CD4-positive, alpha-beta T cell treated with Interleukin-15 for 4 hours (primary cell): ENCODE results near the gene APBA2.
"Not testable (repeated sequence)": the region's sequence is repeated elsewhere in the genome, so short reads cannot be mapped to it uniquely, and the experiment has no call there.

Experiments used
- DNase-seq: peaks from one replicate; pipeline ENCODE4 v3.0.0-alpha.2; 2020; ENCODE audit warnings: low spot score

The APBA2 gene

DNA sequence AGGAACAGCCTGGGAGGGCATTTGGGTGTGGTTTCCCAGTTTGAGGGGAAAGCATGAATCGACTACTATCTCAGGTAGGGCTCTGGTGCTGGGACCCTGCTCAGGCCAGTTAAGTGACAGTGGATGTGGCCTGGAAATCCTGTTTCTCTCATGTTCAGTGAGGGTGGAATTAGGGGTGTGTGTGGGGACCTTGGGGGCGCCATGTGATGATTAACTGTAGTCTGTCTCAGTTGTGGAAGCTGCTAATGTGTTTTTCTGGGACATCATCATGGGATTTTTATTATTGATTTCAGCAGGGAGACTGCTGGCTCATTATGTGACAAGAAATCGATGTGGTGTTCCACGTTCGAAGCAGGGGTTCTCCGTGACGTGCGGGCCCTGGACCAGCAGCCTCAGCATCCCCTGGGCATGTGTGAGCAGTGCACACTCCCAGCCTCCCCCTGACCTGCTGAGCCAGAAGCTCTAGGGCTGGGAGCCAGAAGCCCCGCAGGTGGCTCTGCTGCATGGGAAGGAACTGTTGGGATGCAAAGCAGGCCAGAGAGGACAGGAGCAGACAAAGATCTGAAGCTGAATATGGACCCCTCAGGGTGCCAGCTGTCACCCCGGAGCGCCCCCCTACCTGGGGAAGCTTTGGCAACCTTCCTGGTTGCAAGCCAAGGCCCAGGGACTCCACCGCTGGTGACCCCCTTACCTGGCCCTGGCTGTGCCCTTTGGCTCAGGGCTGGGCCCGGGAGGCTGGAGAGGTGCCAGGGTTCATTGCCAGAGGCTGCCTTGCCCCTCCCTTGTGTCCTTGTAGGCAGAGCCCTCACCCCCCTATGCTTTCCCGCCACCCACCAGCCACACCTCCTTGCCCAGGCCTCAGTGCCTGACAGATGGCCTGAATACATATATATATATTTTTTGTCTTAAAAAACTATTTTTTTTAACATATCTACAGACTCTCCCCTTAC is 149.8 kb downstream of the APBA2 start:
- no peak for DNase-seq

DNA sequence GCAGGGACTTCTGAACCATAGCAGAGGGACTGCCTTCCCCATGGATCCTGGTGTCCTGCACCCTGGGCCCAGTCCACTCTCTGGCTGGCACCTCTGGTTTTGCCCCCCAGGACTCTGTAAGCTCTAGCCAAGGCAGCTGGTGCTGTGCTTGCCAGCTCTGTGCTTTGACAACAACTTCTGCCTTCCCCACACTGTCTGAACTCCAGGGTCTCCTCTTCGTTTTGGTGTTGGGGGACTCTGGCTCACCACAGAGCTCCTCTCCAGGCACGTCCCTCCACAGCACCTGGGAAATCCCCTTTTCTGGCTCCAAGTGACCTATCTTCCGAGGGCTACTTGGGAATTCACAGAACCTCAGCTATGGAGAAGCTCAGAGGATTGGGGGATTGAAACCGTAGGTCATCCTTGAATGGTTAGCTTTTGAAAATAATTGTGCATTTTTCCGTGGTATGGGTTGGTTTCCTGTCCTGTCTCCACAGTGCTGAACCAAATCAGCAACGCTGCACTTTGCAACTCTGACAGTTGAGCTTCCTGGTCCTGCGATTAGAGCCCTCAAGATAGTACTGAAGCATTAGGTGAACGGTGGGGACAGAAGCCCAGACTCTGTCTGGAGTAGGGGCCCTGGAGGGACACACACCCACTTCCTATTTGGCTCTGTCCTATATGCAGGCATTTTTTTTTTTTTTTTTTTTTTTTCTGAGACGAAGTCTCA is 152.4 kb downstream of the APBA2 start:
- no peak for DNase-seq

DNA sequence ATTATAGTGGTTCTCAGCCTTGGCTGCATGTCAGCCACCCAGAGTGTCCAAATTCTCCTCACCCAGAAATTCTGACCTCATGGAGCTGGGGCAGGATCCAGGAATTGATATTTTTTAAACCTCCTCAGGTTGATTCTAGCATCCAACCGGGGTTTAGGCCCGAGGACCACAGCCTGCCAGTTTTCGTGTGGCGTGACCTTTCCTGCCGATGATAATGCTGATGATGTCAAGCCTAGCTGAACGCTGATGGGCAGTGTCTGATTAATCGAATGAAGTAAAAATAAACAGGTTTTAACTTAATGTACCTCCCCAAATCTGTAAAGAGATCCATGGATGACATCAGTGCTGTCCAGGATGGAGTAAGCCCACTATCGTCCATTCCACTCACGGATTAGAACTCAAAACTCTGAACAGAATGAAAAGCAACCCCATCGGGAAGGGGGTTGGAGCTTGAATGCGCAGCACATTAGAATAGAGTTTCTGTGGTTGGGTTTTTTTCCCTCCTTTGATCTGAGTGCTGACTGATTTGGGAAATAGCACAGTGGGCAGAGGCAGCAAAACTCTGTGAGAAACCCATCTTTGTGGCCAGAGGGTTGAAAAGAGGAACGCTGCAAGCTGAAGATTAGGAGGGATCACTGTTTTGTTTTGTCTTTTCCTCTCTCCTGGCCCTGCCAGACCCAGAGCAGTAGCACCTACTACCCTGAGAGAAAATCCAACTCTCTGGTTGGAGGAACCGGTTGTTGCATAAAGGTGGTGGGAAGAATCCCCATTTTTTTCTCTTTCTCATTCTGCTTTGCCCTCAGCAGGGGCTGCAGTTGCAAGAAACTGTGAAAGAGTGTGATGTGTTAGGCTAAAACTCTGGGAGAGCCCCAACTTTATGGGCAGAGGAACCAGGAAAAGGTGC is 153.9 kb downstream of the APBA2 start:
- no peak for DNase-seq

DNA sequence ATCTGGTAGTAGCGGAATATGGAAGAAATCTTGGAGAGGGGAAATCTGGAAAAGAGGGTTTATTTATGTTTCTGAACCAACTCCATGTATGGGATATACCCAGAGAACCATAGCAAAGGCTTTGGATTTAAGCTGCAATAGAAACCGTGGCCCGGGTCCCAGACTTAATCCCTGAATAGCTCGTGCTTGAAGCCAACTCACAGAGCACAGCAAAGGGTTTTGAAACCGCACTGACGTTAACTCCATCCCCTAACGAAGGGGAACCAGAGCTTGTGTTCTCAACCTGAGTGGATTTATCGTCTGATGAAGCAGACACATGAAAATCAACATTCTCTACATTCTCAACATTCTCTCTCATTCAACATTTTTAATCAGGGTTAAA is 154.6 kb downstream of the APBA2 start:
- DNase-seq, result no peak

DNA sequence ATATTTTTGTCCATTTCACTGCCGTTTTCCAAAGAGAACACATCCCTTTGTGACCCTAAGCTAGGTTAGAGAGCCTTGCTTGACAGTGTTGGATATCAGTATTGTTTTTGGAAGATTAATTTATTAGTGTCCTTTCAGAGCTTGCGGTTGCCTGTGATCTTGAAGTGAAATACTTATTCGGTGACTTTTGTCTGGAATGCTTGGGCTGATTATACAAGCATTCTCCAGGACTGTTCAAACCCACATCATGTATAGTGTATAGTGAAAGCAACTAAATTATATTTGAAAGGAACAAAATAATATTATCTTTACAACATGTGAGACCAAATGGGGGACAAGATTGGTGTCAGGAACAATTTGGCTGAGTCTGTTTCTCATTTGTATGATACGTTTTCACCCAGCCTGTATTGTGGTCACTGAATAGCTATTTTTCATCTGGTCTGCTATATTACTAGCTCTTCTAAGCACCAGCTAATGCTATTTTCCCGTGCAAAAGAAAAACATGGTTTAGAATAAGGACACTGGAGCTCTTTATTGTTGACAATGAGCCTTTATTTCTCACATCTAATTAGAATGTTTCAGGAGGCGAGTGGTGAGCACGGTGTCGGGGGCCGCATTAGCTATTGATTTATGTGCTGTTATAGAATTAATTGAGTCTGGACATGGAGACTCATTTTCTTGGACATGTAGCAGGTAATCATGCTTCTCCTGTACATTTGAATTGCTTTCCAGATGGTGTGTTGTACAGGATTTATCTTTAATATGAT is 158.1 kb downstream of the APBA2 start:
- DNase-seq, result no peak

DNA sequence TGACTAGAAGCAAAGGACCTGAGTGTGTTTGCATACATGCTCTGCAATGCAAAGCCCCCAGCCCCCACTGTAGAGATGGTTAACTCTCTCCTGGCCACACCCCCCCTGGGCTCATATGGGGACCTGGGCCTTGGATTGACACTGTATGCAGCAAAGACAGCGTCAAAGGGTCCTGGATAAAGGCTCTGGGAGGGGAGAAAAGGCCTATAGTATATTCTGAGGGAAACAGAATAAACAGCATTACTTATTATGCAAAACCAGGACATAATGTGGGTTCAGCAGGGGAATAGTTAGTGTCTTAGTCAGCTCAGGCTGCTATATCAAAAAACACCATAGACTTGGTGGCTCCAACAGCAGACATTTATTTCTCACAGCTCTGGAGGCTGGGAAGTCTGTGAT is 158.7 kb downstream of the APBA2 start:
- DNase-seq, result no peak

DNA sequence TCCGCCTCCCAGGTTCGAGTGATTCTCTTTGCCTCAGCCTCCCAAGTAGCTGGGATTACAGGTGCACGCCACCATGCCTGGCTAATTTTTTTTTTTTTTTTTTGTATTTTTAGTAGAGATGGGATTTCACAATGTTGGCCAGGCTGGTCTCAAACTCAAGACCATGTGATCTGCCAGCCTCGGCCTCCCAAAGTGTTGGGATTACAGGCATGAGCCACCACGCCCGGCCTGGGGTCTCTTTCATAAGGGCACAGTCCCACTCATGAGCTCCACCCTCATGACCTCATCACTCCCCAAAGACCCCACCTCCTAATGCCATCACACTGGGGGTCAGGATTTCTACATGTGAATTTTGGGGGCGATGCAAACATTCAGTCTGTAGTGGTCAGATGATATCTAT is 159.4 kb downstream of the APBA2 start:
- DNase-seq, result not testable (repeated sequence)

DNA sequence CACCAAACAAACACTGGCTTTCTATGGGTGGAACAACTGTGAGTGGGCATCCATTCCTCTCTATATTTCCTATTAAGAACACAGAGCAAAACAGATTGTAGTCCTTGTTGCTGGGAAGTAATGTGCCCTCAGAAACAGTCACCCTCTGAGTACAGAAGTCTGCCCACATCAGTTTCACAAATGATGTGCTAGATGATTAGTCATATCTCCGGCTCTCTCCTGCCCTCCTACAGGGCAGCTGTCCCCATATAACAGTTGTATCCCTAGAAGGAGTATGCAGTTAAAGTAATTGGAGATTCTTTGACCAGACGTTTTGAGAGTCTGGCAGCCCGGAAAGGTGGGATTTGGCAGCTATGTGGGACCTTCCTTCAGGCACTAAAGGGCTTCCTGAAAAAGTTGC is 159.9 kb downstream of the APBA2 start:
- no peak for DNase-seq

DNA sequence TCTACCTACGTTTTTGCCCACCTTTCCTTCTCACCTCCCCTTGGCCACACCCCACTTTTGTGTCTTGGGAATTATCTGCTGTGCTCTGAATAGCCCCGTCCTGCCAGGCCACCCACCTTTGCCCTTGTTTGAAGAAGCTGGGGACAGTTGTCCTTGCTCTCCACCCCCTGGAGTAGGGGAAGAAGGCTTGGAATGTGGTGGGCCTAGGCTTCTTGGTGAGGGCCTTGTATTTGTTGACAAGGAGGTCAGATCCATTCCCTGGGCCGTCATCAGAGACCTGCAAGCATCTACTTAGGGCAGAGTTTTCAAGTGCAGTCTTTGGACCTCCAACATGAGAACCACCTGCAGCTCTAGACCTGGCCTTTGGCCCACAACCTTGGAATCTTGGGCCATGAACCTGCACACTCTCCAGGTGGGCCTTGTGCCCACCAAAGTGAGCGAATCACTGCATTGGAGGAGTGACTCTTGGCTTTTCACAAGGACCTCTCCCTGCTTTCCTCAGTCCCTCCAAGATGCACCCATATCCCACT is 160.6 kb downstream of the APBA2 start:
- DNase-seq, result no peak

DNA sequence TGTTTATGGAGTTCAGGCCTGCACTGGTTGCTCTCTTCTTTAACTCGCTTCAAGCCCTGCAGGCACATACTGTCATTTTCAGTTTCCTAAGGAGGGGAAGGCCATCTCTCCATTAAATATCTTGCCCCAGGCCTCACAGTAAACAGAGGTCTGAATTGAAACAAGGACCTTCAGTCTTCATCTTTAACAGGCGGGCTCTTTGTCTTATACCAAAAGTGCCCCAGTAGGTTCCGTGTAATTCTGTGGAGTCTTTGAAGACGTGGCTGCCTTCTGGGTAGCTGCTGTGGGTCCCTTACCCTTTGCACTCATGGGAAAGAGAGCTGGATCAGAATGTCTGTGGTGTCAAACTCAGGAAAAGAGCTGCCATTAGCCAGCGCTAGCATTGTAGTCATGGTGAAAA is 161.2 kb downstream of the APBA2 start:
- no peak for DNase-seq

DNA sequence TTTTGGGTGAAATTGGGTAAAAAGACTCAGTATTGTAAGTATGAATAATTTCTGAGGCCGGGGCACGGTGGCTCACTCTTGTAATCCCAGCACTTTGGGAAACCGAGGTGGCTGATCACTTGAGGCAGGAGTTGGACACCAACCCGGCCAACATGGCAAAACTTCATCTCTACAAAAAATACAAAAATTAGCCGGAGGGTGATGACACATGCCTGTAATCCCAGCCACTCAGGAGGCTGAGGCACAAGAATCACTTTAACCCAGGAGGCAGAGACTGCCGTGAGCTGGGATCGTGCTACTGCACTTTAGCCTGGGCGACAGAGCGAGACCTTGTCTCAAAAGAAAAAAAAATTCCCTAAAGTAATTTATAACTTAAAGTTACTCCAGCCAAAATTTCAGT is 162.2 kb downstream of the APBA2 start:
- no peak for DNase-seq

DNA sequence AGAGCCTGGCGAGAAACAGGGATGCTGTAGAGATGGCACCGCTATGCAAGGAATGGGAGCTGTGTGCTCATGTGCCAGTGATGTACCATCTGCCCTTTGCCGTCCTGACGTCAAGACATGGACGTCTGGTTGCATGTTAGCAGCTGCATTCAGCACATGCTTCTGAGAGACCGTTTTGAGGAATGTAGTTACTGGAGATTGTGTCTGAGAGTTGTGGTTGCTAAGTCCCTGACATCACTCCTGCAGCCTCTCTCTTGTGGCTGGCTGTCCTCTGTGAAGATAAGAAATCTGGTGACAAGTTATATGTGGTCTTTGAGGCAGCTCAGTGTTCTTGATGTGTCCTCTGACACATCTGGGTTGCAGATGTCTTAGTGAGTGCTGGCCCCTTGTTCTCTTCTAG is 165.1 kb downstream of the APBA2 start:
- DNase-seq, result peak; percentile 8

DNA sequence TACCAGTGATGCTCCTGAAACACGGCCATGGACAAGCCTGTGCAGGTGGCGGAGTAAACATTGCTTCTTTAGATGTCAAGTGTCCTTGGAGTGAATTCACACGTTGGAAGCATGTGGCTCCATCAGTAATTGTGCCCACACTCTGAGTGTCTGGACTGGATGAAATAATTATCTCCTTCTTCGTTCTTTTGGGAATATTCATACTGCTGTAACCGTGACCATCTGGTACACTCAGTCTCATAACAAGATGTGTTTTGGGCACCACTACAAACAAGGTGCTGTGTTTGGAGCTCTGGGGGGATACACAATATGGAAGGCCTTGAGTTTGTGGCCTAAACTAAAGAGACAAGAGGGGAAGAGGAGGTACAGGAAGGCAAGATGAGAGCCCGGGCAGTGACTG is 165.6 kb downstream of the APBA2 start:
- no peak for DNase-seq

DNA sequence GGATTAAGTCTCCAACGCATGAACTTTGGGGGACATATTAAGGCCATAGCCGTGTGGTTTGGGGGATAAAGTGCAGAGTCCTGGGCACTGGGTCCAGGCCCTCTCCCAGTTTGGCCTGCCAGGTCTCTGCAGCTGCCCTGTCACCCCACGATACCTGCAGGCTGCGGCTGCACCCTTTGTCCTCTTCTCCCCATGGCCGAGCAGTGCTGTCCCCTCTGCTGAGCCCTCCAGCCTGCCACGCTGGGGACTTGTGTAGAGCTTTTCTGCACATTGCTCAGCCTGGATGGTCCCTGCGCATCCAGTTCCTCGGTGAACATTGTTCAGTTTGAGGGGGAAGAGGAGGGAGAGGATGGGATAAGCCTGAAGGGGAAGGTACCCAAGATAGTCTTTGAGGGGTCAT is 167.2 kb downstream of the APBA2 start:
- DNase-seq, result no peak

DNA sequence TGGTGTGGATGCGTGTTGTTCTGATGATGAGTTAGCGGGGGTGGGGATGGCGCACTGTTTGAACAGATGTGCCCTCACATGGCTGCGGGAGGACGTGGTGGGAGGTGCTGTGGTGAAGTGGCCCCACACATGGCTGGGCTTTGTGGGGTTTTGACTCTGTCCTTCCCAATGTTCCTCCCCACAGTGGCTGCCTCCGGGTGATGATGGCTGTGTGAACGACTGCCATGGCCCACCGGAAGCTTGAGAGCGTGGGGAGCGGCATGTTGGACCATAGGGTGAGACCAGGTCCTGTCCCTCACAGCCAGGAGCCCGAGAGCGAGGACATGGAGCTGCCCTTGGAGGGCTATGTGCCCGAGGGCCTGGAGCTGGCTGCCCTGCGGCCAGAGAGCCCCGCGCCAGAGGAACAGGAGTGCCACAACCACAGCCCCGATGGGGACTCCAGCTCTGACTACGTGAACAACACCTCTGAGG is 167.9 kb downstream of the APBA2 start:
- no peak for DNase-seq

DNA sequence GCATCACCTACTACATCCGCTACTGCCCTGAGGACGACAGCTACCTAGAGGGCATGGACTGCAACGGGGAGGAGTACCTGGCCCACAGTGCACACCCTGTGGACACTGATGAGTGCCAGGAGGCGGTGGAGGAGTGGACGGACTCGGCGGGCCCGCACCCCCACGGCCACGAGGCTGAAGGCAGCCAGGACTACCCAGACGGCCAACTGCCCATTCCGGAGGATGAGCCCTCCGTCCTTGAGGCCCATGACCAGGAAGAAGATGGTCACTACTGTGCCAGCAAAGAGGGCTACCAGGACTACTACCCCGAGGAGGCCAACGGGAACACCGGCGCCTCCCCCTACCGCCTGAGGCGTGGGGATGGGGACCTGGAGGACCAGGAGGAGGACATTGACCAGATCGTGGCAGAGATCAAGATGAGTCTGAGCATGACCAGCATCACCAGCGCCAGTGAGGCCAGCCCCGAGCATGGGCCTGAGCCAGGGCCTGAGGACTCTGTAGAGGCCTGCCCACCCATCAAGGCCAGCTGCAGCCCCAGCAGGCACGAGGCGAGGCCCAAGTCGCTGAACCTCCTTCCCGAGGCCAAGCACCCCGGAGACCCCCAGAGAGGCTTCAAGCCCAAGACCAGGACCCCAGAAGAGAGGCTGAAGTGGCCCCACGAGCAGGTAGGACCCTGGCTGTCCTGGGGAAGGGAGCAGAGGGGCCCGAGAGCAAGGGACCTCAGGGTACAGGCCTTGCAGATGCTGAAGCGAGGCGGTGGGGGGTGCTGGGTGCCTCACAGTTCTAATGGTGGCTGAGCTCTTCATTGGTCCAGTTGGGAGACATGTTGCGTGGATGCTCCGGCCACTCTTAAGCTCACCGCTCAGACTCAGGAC is 168.6 kb downstream of the APBA2 start:
- no peak for DNase-seq

DNA sequence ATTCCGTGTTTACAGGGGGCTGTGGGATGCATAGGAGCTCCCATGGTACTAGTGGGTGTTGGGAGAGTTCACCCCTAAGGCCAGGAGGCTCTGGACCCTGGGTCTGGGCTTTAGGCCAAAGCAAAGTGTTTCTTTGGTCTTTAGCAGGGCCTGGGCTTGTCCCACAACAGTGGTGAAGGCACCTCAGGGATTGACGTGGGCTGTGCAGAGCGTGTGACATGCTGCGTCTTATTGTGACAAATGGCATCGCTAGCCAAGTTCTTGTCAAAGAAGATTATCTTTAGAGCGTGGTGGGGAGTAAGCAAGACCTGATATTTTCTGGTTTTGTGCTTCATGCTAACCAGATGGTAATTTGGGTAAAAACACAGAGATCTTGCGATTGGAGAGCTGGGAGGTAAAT is 170.1 kb downstream of the APBA2 start:
- DNase-seq, result no peak

DNA sequence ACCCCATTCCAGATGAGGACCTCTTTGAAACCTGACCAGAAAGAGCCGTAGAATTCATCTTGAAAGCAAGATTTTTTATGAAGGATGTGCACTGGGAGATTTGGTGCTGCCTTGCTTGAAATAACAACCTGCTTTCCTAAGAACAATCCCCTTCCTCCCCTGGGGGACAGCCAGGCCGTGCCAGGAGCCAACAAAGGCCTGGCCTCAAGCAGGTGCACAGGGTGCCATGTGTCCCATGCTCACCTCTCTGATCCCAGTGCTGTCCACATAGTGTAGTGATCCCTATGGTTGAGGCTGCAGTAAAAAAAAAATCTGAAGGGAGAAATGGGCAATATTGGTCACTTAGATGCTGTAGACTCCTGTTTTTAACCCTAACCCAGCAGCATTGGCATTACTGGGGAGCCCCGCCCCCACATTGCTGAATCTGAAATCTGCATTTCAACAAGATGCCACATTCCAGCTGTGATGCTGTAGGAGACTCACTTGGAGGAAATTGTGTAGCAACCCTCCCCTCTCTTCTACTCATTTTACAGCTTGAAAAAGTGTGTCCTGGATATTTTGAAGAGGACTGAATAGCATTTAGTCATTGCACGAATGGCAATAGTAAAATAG is 171.2 kb downstream of the APBA2 start:
- no peak for DNase-seq

DNA sequence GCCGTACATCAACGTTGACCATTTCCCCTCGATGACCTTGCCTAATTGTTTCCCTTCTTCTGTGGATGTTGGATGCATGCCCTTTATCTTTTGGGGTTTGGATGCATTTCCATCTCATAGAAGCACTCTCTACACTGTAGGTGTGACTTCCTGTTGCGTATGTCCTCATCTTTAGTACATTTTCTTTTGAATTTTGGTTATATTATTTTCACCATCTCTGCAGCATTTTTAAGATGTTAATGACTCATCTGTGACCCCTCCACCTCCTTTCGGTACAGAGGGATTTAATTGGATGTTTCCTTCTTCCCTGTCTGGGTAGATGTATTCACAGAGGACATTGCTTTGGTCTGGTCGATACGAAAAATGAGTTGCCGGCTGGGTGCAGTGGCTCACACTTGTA is 172.1 kb downstream of the APBA2 start:
- no peak for DNase-seq
